ENCODE measurements around the gene CYP17A1. TPM values are rescaled to one million over a fixed set of nuclear protein-coding genes. Genes with fewer than 3 reads are reported as not detected.

CYP17A1 gene
- total RNA-seq, 1 experiment from 2014 or later, result 2.1 TPM

DNA sequence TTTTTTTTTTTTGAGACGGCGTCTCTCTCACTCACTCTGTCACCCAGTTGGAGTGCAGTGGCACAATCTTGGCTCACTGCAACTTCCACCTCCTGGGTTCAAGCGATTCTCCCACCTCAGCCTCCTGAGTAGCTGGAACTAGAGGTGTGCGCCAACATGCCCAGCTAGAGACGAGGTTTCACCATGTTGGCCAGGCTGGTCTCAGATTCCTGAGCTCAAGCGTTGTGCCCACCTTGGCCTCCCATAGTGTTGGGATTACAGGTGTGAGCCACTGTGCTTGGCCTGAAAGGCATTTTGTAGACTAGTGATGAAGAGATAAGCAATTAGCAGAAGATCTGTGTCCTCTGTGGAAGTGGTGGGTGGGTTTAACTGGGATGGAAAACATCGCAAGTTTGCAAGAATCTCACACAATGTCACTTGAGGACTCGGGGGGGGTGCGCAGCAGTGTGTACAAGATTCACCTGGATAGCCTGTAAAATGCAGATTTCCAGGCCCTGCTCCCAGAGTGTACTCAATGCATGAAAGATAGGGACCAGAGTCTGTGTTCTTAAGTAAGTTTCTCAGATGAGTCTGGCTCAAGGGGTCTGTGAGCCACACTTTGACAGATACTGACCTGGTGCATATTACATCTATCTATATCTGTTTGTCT is 10.9 kb downstream of the CYP17A1 start:
- Histone ChIP-seq H3K27ac (ENCODE audit: low read length) (no peak overlapping the region), H3K4me3 (ENCODE audit: low read depth in 2 of 2, low read length in 2 of 2) (no peak overlapping the region), H3K4me1 (ENCODE audit: control insufficient read depth, insufficient read depth, low read length) (no peaks in the 10 kb centered on the region), H3K27me3 (ENCODE audit: control insufficient read depth, insufficient read depth, low read length) (no peaks in the 10 kb centered on the region), H3K36me3 (ENCODE audit: control insufficient read depth, insufficient read depth, low read length) (no peaks in the 10 kb centered on the region), H3K9me3 (ENCODE audit: control insufficient read depth, insufficient read depth, low read depth, low read length) (no peaks in the 10 kb centered on the region)
- CTCF ChIA-PET, result no interaction called here
- in situ Hi-C loops (cut with HindIII; ENCODE audit: low pct_unique_long_range_greater_than_20kb, low sequenced_read_pairs) (no loop called here), intact Hi-C loops (cut with micrococcal nuclease; ENCODE audit: unreplicated experiment) (no loop called here)
- TF ChIP-seq, protein P1, sequence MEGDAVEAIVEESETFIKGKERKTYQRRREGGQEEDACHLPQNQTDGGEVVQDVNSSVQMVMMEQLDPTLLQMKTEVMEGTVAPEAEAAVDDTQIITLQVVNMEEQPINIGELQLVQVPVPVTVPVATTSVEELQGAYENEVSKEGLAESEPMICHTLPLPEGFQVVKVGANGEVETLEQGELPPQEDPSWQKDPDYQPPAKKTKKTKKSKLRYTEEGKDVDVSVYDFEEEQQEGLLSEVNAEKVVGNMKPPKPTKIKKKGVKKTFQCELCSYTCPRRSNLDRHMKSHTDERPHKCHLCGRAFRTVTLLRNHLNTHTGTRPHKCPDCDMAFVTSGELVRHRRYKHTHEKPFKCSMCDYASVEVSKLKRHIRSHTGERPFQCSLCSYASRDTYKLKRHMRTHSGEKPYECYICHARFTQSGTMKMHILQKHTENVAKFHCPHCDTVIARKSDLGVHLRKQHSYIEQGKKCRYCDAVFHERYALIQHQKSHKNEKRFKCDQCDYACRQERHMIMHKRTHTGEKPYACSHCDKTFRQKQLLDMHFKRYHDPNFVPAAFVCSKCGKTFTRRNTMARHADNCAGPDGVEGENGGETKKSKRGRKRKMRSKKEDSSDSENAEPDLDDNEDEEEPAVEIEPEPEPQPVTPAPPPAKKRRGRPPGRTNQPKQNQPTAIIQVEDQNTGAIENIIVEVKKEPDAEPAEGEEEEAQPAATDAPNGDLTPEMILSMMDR (IDR thresholded peaks at IDR 0.05), result no peak
- no peak for TF ChIP-seq TCF7L2 (IDR thresholded peaks at IDR 0.05; ENCODE audit: low read depth, low read length)
- TF ChIP-seq POLR2AphosphoS5 (IDR thresholded peaks at IDR 0.05; ENCODE audit: low read depth, low read length), result no peak
- no peak for TF ChIP-seq SIN3A (IDR thresholded peaks at IDR 0.05; ENCODE audit: borderline replicate concordance, insufficient read depth, low read depth, low read length)
- TF ChIP-seq, protein P2, sequence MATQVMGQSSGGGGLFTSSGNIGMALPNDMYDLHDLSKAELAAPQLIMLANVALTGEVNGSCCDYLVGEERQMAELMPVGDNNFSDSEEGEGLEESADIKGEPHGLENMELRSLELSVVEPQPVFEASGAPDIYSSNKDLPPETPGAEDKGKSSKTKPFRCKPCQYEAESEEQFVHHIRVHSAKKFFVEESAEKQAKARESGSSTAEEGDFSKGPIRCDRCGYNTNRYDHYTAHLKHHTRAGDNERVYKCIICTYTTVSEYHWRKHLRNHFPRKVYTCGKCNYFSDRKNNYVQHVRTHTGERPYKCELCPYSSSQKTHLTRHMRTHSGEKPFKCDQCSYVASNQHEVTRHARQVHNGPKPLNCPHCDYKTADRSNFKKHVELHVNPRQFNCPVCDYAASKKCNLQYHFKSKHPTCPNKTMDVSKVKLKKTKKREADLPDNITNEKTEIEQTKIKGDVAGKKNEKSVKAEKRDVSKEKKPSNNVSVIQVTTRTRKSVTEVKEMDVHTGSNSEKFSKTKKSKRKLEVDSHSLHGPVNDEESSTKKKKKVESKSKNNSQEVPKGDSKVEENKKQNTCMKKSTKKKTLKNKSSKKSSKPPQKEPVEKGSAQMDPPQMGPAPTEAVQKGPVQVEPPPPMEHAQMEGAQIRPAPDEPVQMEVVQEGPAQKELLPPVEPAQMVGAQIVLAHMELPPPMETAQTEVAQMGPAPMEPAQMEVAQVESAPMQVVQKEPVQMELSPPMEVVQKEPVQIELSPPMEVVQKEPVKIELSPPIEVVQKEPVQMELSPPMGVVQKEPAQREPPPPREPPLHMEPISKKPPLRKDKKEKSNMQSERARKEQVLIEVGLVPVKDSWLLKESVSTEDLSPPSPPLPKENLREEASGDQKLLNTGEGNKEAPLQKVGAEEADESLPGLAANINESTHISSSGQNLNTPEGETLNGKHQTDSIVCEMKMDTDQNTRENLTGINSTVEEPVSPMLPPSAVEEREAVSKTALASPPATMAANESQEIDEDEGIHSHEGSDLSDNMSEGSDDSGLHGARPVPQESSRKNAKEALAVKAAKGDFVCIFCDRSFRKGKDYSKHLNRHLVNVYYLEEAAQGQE (IDR thresholded peaks at IDR 0.05; ENCODE audit: insufficient read depth in 1 of 2, low read depth in 2 of 2, low read length in 1 of 2), result no peak
- BruUV-seq (replicated peaks), result no TSS peak
- POLR2A ChIA-PET, result interaction anchor here (0.6 to 0.7 kb wide), 2 partner anchors 45 to 269 kb away, joined by 6 to 8 read pairs; no protein-coding TSS in a partner anchor
- ATAC-seq, result no peak
- no peak for DNase-seq (ENCODE audit: low read depth, low spot score)

DNA sequence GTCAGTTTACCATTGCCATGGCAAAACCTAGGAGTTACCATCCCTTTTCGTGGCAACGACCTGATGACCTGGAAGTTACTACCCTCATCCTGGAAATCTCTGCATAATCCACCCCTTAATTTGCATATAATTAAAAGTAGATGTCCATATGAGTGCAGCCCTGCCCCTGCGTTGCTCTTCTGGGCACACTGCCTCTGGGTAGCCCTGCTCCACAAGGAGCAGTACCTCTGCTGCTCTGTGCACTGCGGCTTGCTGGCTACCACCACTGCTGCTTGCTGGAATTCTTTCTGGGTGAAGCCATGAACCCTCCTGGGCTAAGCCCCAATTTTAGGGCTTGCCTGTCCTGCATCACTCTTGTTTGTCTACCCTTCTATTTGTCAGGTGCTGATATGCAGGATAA is 12.5 kb downstream of the CYP17A1 start:
- no peak overlapping the region for H3K27ac ChIP-seq (ENCODE audit: low read length)
- intact Hi-C loops (cut with micrococcal nuclease; ENCODE audit: unreplicated experiment) (no loop called here), in situ Hi-C loops (cut with HindIII; ENCODE audit: low pct_unique_long_range_greater_than_20kb, low sequenced_read_pairs) (no loop called here)
- ATAC-seq, result no peak
- BruUV-seq (replicated peaks), result no TSS peak
- no peaks in the 10 kb centered on the region for H3K4me1 ChIP-seq (ENCODE audit: control insufficient read depth, insufficient read depth, low read length)
- H3K9me3 ChIP-seq (ENCODE audit: control insufficient read depth, insufficient read depth, low read depth, low read length), result no peaks in the 10 kb centered on the region
- H3K27me3 ChIP-seq (ENCODE audit: control insufficient read depth, insufficient read depth, low read length), result no peaks in the 10 kb centered on the region
- TF ChIP-seq TCF7L2 (IDR thresholded peaks at IDR 0.05; ENCODE audit: low read depth, low read length) (no peak), POLR2AphosphoS5 (IDR thresholded peaks at IDR 0.05; ENCODE audit: low read depth, low read length) (no peak), SIN3A (IDR thresholded peaks at IDR 0.05; ENCODE audit: borderline replicate concordance, insufficient read depth, low read depth, low read length) (no peak)
- TF ChIP-seq, protein P1 (IDR thresholded peaks at IDR 0.05), result no peak
- TF ChIP-seq, protein P2 (IDR thresholded peaks at IDR 0.05; ENCODE audit: insufficient read depth in 1 of 2, low read depth in 2 of 2, low read length in 1 of 2), result no peak
- no peak for DNase-seq (ENCODE audit: low read depth, low spot score)
- ChIA-PET POLR2A (no interaction called here), CTCF (no interaction called here)
- H3K4me3 ChIP-seq (ENCODE audit: low read depth in 2 of 2, low read length in 2 of 2), result no peak overlapping the region
- H3K36me3 ChIP-seq (ENCODE audit: control insufficient read depth, insufficient read depth, low read length), result no peaks in the 10 kb centered on the region
